HepG2 (cell line): ENCODE measurements around the gene ZC3H4. TPM values are rescaled to one million over a fixed set of nuclear protein-coding genes. Genes with fewer than 3 reads are reported as not detected.
A peak's percentile ranks its signal among the peaks of the same experiment; 100 is the strongest.

Source experiments
- BRD4 ChIP-seq: sonication (generic); formaldehyde crosslinking; IDR thresholded peaks from 2 replicates; pipeline ENCODE4 v1.4.0; 2020; ENCODE audit warnings: missing genetic modification reagents
- CHCHD3 ChIP-seq: sonication (generic); formaldehyde crosslinking; IDR thresholded peaks from 2 replicates; pipeline ENCODE4 v1.8.0; 2022; ENCODE audit warnings: mild to moderate bottlenecking, missing genetic modification reagents, moderate library complexity
- CREB1 ChIP-seq, 2 experiments: fragments of 450-650 bp in 1 of 2; IDR thresholded peaks; 2 replicates each; pipeline ENCODE4 v1.6.1; 2016 to 2017; ENCODE audit warnings: control low read depth in 1 of 2, mild to moderate bottlenecking in 1 of 2, missing compliant biosample characterization in 1 of 2, missing genetic modification characterization in 1 of 2
- ESRRA ChIP-seq: sonication (generic); formaldehyde crosslinking; IDR thresholded peaks from 2 replicates; pipeline ENCODE4 v1.5.1; 2020; ENCODE audit warnings: mild to moderate bottlenecking, low read depth, missing genetic modification reagents
- GABPA ChIP-seq, 2 experiments: IDR thresholded peaks; 2 replicates each; pipeline ENCODE4 v1.6.1; 2011 to 2016; ENCODE audit warnings: low read depth in 2 of 2, low read length in 1 of 2, missing biosample characterization in 1 of 2, missing genetic modification characterization in 1 of 2
- HMG20B ChIP-seq: conservative IDR thresholded peaks from 2 replicates; pipeline ENCODE4 v1.6.1; 2016; ENCODE audit warnings: missing genetic modification reagents, missing compliant biosample characterization
- KLF6 ChIP-seq: IDR thresholded peaks from 2 replicates; pipeline ENCODE4 v1.8.0; 2016; ENCODE audit warnings: missing biosample characterization, missing genetic modification reagents
- NFKB2 ChIP-seq: sonication (generic); formaldehyde crosslinking; IDR thresholded peaks from 2 replicates; pipeline ENCODE4 v1.4.0; 2020; ENCODE audit warnings: missing genetic modification reagents, borderline replicate concordance
- NFRKB ChIP-seq: fragments of 450-650 bp; IDR thresholded peaks from 2 replicates; pipeline ENCODE4 v1.6.1; 2017
- RAD51 ChIP-seq: fragments of 450-650 bp; IDR thresholded peaks from 2 replicates; pipeline ENCODE4 v1.6.1; 2016; ENCODE audit warnings: borderline replicate concordance
- ZC3H13 ChIP-seq: sonication (generic); formaldehyde crosslinking; IDR thresholded peaks from 2 replicates; pipeline ENCODE4 v1.8.1; 2023; ENCODE audit warnings: mild to moderate bottlenecking, missing genetic modification reagents, moderate library complexity
- ZNF274 ChIP-seq: sonication (generic); formaldehyde crosslinking; IDR thresholded peaks from 2 replicates; pipeline ENCODE4 v1.5.1; 2020; ENCODE audit warnings: mild to moderate bottlenecking, missing genetic modification reagents
- ZNF3 ChIP-seq: IDR thresholded peaks from 2 replicates; pipeline ENCODE4 v1.7.0; 2017; ENCODE audit warnings: inconsistent platforms
- ZNF326 ChIP-seq: sonication (generic); formaldehyde crosslinking; IDR thresholded peaks from 2 replicates; pipeline ENCODE4 v1.4.0; 2020; ENCODE audit warnings: missing genetic modification reagents, borderline replicate concordance
- ZNF335 ChIP-seq: sonication (generic); formaldehyde crosslinking; IDR thresholded peaks from 2 replicates; pipeline ENCODE4 v1.4.0; 2020; ENCODE audit warnings: missing genetic modification reagents
- ZNF33B ChIP-seq: sonication (generic); formaldehyde crosslinking; IDR thresholded peaks from 2 replicates; pipeline ENCODE4 v1.5.1; 2020; ENCODE audit warnings: mild to moderate bottlenecking, missing genetic modification reagents
- ZNF34 ChIP-seq: sonication (generic); formaldehyde crosslinking; IDR thresholded peaks from 2 replicates; pipeline ENCODE4 v1.4.0; 2020; ENCODE audit warnings: mild to moderate bottlenecking, missing genetic modification reagents, borderline replicate concordance
- ZNF562 ChIP-seq: sonication (generic); formaldehyde crosslinking; IDR thresholded peaks from 2 replicates; pipeline ENCODE4 v1.8.0; 2022; ENCODE audit warnings: missing genetic modification reagents, borderline replicate concordance
- ZNF572 ChIP-seq: sonication (generic); formaldehyde crosslinking; IDR thresholded peaks from 2 replicates; pipeline ENCODE4 v1.5.1; 2020; ENCODE audit warnings: mild to moderate bottlenecking, missing genetic modification reagents
- ZNF616 ChIP-seq: sonication (generic); formaldehyde crosslinking; IDR thresholded peaks from 2 replicates; pipeline ENCODE4 v1.5.0; 2020; ENCODE audit warnings: low read depth, mild to moderate bottlenecking, missing genetic modification reagents
- ZNF780A ChIP-seq: sonication (generic); formaldehyde crosslinking; IDR thresholded peaks from 2 replicates; pipeline ENCODE4 v1.8.0; 2022; ENCODE audit warnings: mild to moderate bottlenecking, missing genetic modification reagents, moderate library complexity
- polyA plus RNA-seq, 8 experiments: library from polyadenylated mRNA; depleted of rRNA in 3 of 8; stranded (reverse) in 7 of 8; unstranded in 1 of 8; fragments of >200 nt; fragmentation: Illumina TruSeq in 4 of 8; extraction: Trizol in 4 of 8; gene quantifications; 2 replicates each; pipeline versions ENCODE4 v1.2.1 to v1.2.3, GENCODE V29; 2011 to 2016; ENCODE audit warnings: low read depth in 4 of 8, missing spikeins in 1 of 8, mixed read lengths in 1 of 8; ENCODE audit not compliant: insufficient read depth in 1 of 8
- total RNA-seq, 5 experiments: library from RNA; depleted of rRNA; stranded (reverse); fragments of >200 nt; fragmentation: Illumina TruSeq; extraction: Trizol; gene quantifications; 2 replicates each; pipeline ENCODE4 v1.2.3, GENCODE V29; 2016; ENCODE audit warnings: low read depth in 1 of 5
- TF ChIP-seq, protein P1 (sequence below): sonication (generic); formaldehyde crosslinking; IDR thresholded peaks from 2 replicates; pipeline ENCODE4 v1.9.0; 2021; ENCODE audit warnings: missing genetic modification reagents, borderline replicate concordance
- TF ChIP-seq, protein P2 (sequence below): sonication (generic); formaldehyde crosslinking; IDR thresholded peaks from 2 replicates; pipeline ENCODE4 v1.5.1; 2020; ENCODE audit warnings: mild to moderate bottlenecking, missing genetic modification reagents, moderate library complexity
- TF ChIP-seq, protein P3 (sequence below): sonication (generic); formaldehyde crosslinking; IDR thresholded peaks from 2 replicates; pipeline ENCODE4 v1.4.0; 2020; ENCODE audit warnings: mild to moderate bottlenecking, missing genetic modification reagents

ZC3H4 gene
- total and polyA plus RNA-seq, 2 of the 13 experiments (the other 11 are each of a cell fraction or from before 2014, with no cell fraction given): 1.8 to 10.7 TPM

DNA sequence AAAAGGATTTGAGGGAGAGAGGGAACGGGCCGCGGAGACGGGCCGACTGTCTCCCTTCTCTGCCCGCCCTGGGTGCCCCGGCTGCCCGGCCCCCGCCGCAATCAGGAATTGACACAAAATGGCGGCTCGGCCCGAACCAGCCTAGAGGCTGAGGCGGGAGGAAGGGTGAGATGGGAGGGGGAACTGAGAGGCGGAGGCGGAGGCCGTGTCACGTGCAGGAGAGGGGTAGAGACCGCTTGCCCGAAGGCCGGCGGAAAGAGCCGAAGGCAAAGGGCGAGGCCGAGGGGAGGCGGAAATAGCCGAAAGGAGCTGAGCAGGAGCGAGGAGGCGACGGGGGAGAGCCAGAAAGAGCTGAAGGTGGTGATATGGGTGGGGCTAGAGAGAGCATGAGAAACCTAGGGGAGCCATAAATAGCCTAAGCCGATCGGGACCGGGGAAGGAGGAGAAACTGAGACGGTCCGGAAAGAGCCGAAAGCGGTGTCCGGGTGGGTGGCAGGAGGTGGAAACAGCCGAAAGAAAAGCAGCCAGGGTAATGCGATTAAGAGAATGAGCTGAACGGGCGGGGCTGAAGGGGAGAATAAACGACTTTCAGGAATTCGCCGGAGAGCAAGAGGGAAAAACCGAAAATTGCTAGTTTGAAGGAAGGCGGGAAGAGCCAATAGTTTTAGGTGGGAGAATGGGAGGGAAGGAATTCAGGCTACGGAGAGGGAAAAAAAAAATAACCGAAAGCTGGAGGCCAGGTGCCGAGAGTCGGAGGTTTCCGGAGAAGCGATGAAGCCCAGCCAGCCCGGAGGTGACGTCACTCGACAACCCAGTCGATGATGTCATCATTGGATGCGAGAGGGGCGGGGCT is at the start of gene ZC3H4 (continued):
- TF ChIP-seq, protein P1, sequence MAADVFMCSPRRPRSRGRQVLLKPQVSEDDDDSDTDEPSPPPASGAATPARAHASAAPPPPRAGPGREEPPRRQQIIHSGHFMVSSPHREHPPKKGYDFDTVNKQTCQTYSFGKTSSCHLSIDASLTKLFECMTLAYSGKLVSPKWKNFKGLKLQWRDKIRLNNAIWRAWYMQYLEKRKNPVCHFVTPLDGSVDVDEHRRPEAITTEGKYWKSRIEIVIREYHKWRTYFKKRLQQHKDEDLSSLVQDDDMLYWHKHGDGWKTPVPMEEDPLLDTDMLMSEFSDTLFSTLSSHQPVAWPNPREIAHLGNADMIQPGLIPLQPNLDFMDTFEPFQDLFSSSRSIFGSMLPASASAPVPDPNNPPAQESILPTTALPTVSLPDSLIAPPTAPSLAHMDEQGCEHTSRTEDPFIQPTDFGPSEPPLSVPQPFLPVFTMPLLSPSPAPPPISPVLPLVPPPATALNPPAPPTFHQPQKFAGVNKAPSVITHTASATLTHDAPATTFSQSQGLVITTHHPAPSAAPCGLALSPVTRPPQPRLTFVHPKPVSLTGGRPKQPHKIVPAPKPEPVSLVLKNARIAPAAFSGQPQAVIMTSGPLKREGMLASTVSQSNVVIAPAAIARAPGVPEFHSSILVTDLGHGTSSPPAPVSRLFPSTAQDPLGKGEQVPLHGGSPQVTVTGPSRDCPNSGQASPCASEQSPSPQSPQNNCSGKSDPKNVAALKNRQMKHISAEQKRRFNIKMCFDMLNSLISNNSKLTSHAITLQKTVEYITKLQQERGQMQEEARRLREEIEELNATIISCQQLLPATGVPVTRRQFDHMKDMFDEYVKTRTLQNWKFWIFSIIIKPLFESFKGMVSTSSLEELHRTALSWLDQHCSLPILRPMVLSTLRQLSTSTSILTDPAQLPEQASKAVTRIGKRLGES (CRISPR knock-in tag): no peak
- TF ChIP-seq ZNF3 (CRISPR knock-in tag) (no peak), ZNF562 (CRISPR knock-in tag) (no peak), ZNF335 (peak; percentile 31), ZNF780A (CRISPR knock-in tag) (no peak), CREB1 (IDR thresholded peaks at IDR 0.05) (peak; percentile 100), CREB1 (CRISPR knock-in tag; IDR thresholded peaks at IDR 0.05) (peak; percentile 95), ESRRA (CRISPR knock-in tag) (no peak), ZNF616 (CRISPR knock-in tag) (peak; percentile 84; the same call in 1 of the 2 replicates), ZNF274 (CRISPR knock-in tag) (peak; percentile 76; the same call in 1 of the 2 replicates), BRD4 (CRISPR knock-in tag) (peak; percentile 93), NFRKB (peak; percentile 94), ZNF34 (CRISPR knock-in tag) (no peak), ZNF326 (CRISPR knock-in tag) (no peak), ZNF33B (CRISPR knock-in tag) (no peak), KLF6 (CRISPR knock-in tag) (peak; percentile 46; the same call in 1 of the 2 replicates), GABPA (IDR thresholded peaks at IDR 0.05; ENCODE audit: low read depth, low read length) (peak; percentile 43; the same call in 1 of the 2 replicates), GABPA (CRISPR knock-in tag; IDR thresholded peaks at IDR 0.05; ENCODE audit: low read depth) (peak; percentile 87), RAD51 (peak; percentile 93), ZNF572 (CRISPR knock-in tag) (no peak), CHCHD3 (no peak), NFKB2 (peak; percentile 67; the same call in 1 of the 2 replicates), HMG20B (CRISPR knock-in tag) (no peak), ZC3H13 (CRISPR knock-in tag) (no peak)
- TF ChIP-seq, protein P2, sequence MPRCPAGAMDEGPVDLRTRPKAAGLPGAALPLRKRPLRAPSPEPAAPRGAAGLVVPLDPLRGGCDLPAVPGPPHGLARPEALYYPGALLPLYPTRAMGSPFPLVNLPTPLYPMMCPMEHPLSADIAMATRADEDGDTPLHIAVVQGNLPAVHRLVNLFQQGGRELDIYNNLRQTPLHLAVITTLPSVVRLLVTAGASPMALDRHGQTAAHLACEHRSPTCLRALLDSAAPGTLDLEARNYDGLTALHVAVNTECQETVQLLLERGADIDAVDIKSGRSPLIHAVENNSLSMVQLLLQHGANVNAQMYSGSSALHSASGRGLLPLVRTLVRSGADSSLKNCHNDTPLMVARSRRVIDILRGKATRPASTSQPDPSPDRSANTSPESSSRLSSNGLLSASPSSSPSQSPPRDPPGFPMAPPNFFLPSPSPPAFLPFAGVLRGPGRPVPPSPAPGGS (CRISPR knock-in tag): no peak
- TF ChIP-seq, protein P3, sequence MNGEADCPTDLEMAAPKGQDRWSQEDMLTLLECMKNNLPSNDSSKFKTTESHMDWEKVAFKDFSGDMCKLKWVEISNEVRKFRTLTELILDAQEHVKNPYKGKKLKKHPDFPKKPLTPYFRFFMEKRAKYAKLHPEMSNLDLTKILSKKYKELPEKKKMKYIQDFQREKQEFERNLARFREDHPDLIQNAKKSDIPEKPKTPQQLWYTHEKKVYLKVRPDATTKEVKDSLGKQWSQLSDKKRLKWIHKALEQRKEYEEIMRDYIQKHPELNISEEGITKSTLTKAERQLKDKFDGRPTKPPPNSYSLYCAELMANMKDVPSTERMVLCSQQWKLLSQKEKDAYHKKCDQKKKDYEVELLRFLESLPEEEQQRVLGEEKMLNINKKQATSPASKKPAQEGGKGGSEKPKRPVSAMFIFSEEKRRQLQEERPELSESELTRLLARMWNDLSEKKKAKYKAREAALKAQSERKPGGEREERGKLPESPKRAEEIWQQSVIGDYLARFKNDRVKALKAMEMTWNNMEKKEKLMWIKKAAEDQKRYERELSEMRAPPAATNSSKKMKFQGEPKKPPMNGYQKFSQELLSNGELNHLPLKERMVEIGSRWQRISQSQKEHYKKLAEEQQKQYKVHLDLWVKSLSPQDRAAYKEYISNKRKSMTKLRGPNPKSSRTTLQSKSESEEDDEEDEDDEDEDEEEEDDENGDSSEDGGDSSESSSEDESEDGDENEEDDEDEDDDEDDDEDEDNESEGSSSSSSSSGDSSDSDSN (CRISPR knock-in tag): peak; percentile 69; the same call in 1 of the 2 replicates
